Measurements from ENCODE around the gene GJE1.

GJE1 gene

DNA sequence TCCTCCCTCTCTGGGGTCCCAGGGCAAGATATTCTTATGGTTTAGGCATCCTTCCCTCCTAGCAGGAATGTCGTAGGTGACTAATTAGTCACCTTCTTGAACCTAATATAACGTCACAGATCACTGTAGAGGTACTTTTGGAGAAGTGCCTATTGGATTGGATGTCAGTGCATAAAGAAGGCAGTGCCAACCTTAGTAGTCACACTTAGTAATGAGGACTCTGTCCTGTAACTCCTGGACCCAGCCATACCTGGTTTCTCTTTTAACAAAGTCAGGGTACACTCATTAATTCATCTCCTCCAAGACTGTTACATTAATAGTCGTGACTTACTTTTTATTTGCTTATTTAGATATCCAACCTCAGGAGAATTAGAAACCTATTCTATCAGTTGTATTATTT, 34.3 kb downstream of the GJE1 start:
- no peak for DNase-seq

DNA sequence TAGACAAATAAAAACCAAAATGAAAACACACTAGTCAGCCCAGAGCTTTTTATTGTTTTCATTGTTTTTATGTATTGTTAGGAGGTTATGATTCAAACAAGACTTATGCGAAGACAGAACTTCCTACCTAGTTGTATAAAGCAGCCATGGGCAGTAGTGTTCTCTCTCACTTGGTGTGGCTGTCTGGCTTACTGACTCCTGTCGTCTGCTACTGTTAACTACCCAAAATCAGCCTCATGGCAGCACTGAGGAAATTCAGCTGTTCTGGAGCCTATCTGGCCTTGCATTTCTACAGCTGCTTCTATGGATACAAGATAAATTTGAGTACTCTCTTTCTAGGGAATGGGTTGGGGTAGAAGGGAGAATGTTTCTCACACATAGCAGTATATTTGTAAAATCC, 34.8 kb downstream of the GJE1 start:
- DNase-seq, result no peak

DNA sequence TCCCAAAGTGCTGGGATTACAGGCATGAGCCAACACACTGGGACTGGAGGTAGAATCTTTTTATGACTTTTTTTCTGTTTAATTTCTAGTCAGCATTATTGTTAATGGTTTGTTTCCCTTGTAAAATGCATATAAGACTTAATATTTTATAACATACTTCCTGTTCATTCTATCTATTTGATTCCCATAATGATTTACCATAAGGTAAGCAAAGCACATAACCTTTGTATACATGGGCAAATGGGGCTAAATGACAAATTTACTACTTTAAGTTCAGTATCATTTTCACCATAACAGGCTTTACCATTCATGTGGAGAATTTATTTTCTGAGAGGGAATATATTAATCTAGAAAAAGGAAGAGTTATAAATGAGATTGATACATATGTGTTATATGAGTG, 38.6 kb downstream of the GJE1 start:
- DNase-seq, result no peak

DNA sequence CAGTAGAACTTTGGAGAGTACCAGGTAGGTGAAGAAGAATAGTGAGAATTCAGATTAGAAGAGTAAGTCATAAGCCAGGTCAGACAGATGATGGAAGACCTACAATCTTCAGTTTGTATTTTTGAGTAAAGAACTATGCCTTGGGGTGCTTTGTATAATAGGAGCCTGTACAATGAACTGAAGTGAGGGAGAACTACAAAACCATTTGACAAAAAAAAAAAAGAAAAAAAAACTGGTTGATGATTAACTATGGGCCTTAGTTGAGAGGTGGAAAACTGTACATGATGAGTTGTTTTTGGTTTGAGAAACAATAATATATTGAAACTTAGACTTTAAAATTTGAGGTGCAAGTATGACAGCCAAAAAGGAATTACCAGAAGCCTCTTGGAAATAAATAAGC, 40.0 kb downstream of the GJE1 start:
- DNase-seq, result no peak

DNA sequence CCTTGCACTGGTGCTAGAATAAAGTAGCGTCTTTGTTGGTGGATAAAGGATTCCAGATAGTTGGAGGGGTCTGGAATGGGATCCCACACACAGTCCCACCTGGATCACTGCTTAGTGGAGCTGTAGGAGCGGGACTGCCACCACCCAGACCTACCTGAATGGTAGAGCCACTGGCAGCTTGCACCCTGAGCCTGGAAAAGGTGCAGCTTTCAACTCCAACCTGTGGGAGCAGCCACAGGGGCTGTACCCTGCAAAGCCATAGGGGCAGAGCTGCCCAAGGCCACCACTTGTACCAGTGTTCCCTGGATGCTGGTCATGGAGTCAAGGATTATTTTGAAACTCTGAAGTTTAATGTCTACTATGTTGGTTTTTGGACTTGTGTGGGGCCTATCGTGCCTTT, 41.3 kb downstream of the GJE1 start:
- no peak for DNase-seq

DNA sequence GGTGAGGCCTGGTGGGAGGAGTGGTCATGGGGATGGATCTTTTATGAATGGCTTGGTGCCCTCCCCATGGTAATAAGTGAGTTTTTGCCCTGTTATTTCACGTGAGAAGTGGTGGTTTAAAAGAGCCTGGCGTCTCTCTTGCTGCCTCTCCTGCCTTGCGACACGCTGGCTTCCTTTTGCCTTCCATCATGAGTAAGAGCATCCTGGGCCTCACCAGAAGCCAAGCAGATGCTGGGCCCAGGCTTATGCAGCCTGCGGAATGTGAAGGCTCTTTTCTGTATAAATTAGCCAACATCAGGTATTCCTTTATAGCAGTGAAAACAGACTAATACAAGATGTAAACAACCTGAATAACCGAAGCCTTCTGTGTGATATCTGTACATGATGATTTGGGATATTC, 42.0 kb downstream of the GJE1 start:
- DNase-seq, result no peak

DNA sequence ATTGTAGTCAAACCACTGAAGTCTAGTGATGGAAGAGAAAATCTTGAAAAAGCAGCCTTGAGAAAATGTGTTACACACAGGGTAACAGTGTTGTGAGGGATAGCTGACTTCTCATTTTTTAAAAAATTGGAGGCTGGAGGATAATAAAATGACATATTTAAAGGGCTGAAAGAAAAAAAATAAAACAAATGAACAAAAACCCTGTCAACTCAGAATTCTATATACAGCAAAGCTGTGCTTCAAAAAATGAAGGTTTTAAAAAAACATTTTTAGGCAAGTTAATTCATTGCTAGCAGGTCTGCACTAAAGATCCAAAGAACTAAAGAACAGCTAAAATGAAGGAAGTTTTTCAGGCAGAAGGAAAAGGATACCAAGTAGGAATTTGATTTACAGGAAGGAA, 45.4 kb downstream of the GJE1 start:
- no peak for DNase-seq

DNA sequence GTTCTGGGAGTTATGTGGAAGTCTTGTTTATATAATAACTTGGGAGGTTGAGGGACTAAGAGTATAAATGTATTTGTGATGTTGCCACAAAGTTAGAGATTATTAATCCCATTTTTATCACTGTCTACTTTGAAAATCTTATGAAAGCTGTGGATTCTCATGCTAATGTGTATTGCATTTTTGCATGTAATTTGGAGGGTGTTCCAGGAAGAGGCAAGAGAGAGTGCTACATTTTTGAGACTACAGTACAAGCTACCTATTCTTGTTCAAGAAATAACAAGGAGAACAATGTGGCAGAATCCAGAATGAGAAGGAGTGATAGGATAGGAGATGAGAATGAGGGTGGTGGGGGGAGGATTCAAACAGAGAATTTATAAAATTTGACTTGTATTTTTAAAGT, 49.3 kb downstream of the GJE1 start:
- no peak for DNase-seq

DNA sequence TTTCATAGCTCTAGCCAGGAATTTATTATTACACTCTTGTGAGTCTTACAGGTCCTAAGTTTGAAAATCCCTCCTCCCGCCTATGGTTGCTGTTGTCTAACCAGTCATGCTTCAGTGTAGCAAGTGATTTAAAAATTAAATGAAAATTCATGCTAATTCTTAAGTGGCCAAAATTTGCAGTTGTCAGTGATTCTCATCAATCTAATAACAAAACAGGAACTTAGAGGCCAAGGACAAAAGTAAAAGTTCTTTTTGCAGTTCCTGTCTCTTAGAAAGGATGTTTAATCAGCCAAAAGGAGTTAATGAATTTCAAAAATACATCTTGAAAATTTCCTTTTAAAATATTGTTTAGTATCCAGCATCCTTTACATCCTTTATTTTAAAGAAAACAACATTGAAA, 50.6 kb downstream of the GJE1 start:
- no peak for DNase-seq

DNA sequence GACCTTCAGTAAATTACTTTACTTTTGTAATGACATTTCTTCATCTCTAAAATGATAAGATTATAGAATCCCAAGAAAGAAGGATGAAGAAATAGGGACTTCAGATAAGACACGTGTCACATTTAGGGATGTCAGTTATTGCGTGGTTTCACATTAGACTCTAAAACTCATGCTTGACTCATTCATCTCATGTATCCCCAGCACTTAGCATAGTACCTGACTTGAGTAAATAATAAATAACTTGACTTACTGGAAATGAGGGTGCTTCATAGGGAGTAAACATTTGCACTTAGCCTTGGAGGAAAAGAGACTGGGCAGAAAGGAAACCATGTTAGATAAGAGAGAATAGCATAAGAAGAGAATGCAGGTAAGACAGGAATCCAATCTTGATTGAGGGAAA, 51.6 kb downstream of the GJE1 start:
- no peak for DNase-seq
